H1 (cell line): Measurements from ENCODE around the gene GLIPR1. TPM values are rescaled to one million over a fixed set of nuclear protein-coding genes. Genes with fewer than 3 reads are reported as not detected.

Experiments
- CTCF ChIA-PET: fragments of 300-600 bp; sonication (Branson Sonifier 250); formaldehyde crosslinking; loops from one replicate; lab custom pipeline; 2021; ENCODE audit not compliant: partially characterized antibody; lab: Charles Lee
- POLR2A ChIA-PET: fragments of 300-600 bp; sonication (Branson Sonifier 250); formaldehyde crosslinking; loops from one replicate; lab custom pipeline; 2021; ENCODE audit warnings: inconsistent platforms; ENCODE audit not compliant: partially characterized antibody; lab: Charles Lee
- DNase-seq, 2 experiments: peaks; one replicate each; pipeline versions ENCODE4 v3.0.0 to v3.0.0-alpha.2; 2010 to 2022; ENCODE audit warnings: low spot score in 2 of 2, low read depth in 1 of 2, mixed read lengths in 1 of 2
- FAIRE-seq: peaks from 2 replicates; lab custom pipeline; 2011; peaks lifted over from hg19 to GRCh38; lab: Jason Lieb, UNC
- H2AFZ ChIP-seq: 2 replicates; pipeline ENCODE4 v1.8.1; 2012; ENCODE audit warnings: low read length, inconsistent platforms
- H2AK5ac ChIP-seq: 2 replicates; pipeline ENCODE4 v1.6.1; 2013; ENCODE audit warnings: low read depth, low read length
- H2BK120ac ChIP-seq: replicated peaks from 2 replicates; pipeline ENCODE3; 2013; ENCODE audit warnings: low read depth, low read length, inconsistent platforms
- H2BK12ac ChIP-seq: 2 replicates; pipeline ENCODE4 v1.6.1; 2013; ENCODE audit warnings: low read depth, low read length
- H2BK15ac ChIP-seq: 2 replicates; pipeline ENCODE4 v1.6.1; 2013; ENCODE audit warnings: low read length
- H2BK20ac ChIP-seq: 2 replicates; pipeline ENCODE4 v1.6.1; 2013; ENCODE audit warnings: low read length
- H2BK5ac ChIP-seq: 2 replicates; pipeline ENCODE4 v1.6.1; 2013; ENCODE audit warnings: low read depth, low read length
- H3K14ac ChIP-seq: 2 replicates; pipeline ENCODE4 v1.6.1; 2013; ENCODE audit warnings: inconsistent platforms; ENCODE audit not compliant: insufficient read length
- H3K18ac ChIP-seq: 2 replicates; pipeline ENCODE4 v1.6.1; 2013; ENCODE audit warnings: low read length; ENCODE audit errors: extremely low read depth
- H3K23ac ChIP-seq: 2 replicates; pipeline ENCODE4 v1.6.1; 2013; ENCODE audit warnings: inconsistent platforms; ENCODE audit not compliant: insufficient read length
- H3K23me2 ChIP-seq: 2 replicates; pipeline ENCODE4 v1.6.1; 2013; ENCODE audit warnings: low read depth, low read length
- H3K27ac ChIP-seq: 2 replicates; pipeline ENCODE4 v1.6.1; 2011; ENCODE audit warnings: low read depth, low read length, inconsistent platforms
- H3K27me3 ChIP-seq, 4 experiments: replicated peaks in 1 of 4; 1 replicate in 1 of 4; 2 replicates in 3 of 4; pipeline versions ENCODE4 v1.6.1 to v1.8.1; 2011 to 2013; ENCODE audit warnings: low read length in 3 of 4, mild to moderate bottlenecking in 3 of 4, inconsistent platforms in 2 of 4, mixed read lengths in 2 of 4, moderate library complexity in 1 of 4; ENCODE audit not compliant: control insufficient read depth in 3 of 4, insufficient read depth in 3 of 4; ENCODE audit errors: extremely low read depth in 1 of 4
- H3K36me3 ChIP-seq, 4 experiments: 2 replicates each; pipeline versions ENCODE4 v1.6.1 to v1.8.1; 2011 to 2013; ENCODE audit warnings: mild to moderate bottlenecking in 4 of 4, low read length in 3 of 4, moderate library complexity in 2 of 4, control low read depth in 1 of 4, inconsistent platforms in 1 of 4; ENCODE audit not compliant: insufficient read depth in 4 of 4, control insufficient read depth in 2 of 4
- H3K4ac ChIP-seq: replicated peaks from 2 replicates; pipeline ENCODE3; 2013; ENCODE audit warnings: low read length, low read depth, mixed read lengths, inconsistent platforms; ENCODE audit not compliant: insufficient read length
- H3K4me1 ChIP-seq, 4 experiments: replicated peaks in 1 of 4; 1 replicate in 1 of 4; 2 replicates in 3 of 4; pipeline versions ENCODE4 v1.6.1 to v1.8.1; 2011 to 2013; ENCODE audit warnings: low read length in 3 of 4, inconsistent platforms in 2 of 4, mixed read lengths in 1 of 4; ENCODE audit not compliant: insufficient read depth in 4 of 4, control insufficient read depth in 3 of 4
- H3K4me2 ChIP-seq, 2 experiments: 2 replicates each; pipeline versions ENCODE4 v1.6.1 to v1.8.1; 2011 to 2013; ENCODE audit warnings: low read depth in 2 of 2, low read length in 2 of 2, control low read depth in 1 of 2, inconsistent platforms in 1 of 2, mild to moderate bottlenecking in 1 of 2; ENCODE audit not compliant: insufficient read depth in 1 of 2
- H3K4me3 ChIP-seq, 4 experiments: fragments of 200-600, 300-600 bp in 1 of 4; sonication (generic), shearing (Covaris generic), sonication (Bioruptor Twin) in 1 of 4; 2 replicates each; pipeline versions ENCODE4 v1.5.1 to v1.8.1; 2011 to 2016; ENCODE audit warnings: low read length in 4 of 4, low read depth in 3 of 4, control low read depth in 2 of 4, inconsistent platforms in 2 of 4, mild to moderate bottlenecking in 2 of 4, mixed read lengths in 1 of 4, moderate library complexity in 1 of 4; ENCODE audit not compliant: insufficient read depth in 2 of 4; ENCODE audit errors: extremely low read depth in 1 of 4
- H3K56ac ChIP-seq: replicated peaks from 2 replicates; pipeline ENCODE3; 2013; ENCODE audit warnings: low read depth, mild to moderate bottlenecking, mixed read lengths, low read length, inconsistent platforms; ENCODE audit not compliant: insufficient read length
- H3K79me1 ChIP-seq: 2 replicates; pipeline ENCODE4 v1.6.1; 2013; ENCODE audit warnings: low read depth, low read length, control low read depth
- H3K79me2 ChIP-seq, 2 experiments: 2 replicates each; pipeline versions ENCODE4 v1.6.1 to v1.8.1; 2012 to 2013; ENCODE audit warnings: low read length in 2 of 2, mild to moderate bottlenecking in 2 of 2, inconsistent platforms in 1 of 2; ENCODE audit not compliant: insufficient read depth in 2 of 2, control insufficient read depth in 1 of 2
- H3K9ac ChIP-seq, 4 experiments: replicated peaks in 1 of 4; 1 replicate in 1 of 4; 2 replicates in 3 of 4; pipeline versions ENCODE4 v1.6.1 to v1.8.1; 2011 to 2013; ENCODE audit warnings: low read depth in 3 of 4, low read length in 3 of 4, control low read depth in 2 of 4, mild to moderate bottlenecking in 2 of 4, moderate library complexity in 2 of 4, inconsistent platforms in 1 of 4; ENCODE audit errors: extremely low read depth in 1 of 4
- H3K9me3 ChIP-seq, 2 experiments: 2 replicates each; pipeline versions ENCODE4 v1.6.1 to v1.8.1; 2012 to 2013; ENCODE audit warnings: mild to moderate bottlenecking in 2 of 2, moderate library complexity in 2 of 2, control low read depth in 1 of 2, inconsistent platforms in 1 of 2, low read depth in 1 of 2, low read length in 1 of 2, mixed read lengths in 1 of 2; ENCODE audit not compliant: insufficient read depth in 2 of 2
- H4K20me1 ChIP-seq, 2 experiments: replicated peaks in 1 of 2; 2 replicates each; pipeline versions ENCODE3 to v1.8.1; 2011 to 2013; ENCODE audit warnings: inconsistent platforms in 2 of 2, low read length in 2 of 2, mild to moderate bottlenecking in 1 of 2; ENCODE audit not compliant: insufficient read depth in 2 of 2, control insufficient read depth in 1 of 2
- H4K5ac ChIP-seq: 2 replicates; pipeline ENCODE4 v1.6.1; 2013; ENCODE audit warnings: low read length, low read depth, mixed read lengths, inconsistent platforms; ENCODE audit not compliant: insufficient read length
- H4K8ac ChIP-seq: 2 replicates; pipeline ENCODE4 v1.8.0; 2013; ENCODE audit warnings: mild to moderate bottlenecking, moderate library complexity, low read length, inconsistent platforms; ENCODE audit not compliant: insufficient read depth; ENCODE audit errors: extremely low read depth
- H4K91ac ChIP-seq: replicated peaks from 2 replicates; pipeline ENCODE3; 2013; ENCODE audit warnings: low read length, mixed read lengths, inconsistent platforms; ENCODE audit not compliant: insufficient read length
- BCL11A ChIP-seq, 2 experiments: IDR thresholded peaks; one replicate each; pipeline ENCODE4 v1.6.1; 2011; ENCODE audit warnings: low read depth in 2 of 2, low read length in 2 of 2, mild to moderate bottlenecking in 2 of 2
- KDM5A ChIP-seq: fragments of 200-600 bp; IDR thresholded peaks from 2 replicates; pipeline ENCODE4 v1.7.1; 2012; ENCODE audit warnings: mild to moderate bottlenecking, low read length, inconsistent platforms, mixed read lengths
- MAFK ChIP-seq: IDR thresholded peaks from 2 replicates; pipeline ENCODE4 v1.6.1; 2012; ENCODE audit warnings: low read depth, mild to moderate bottlenecking, improper control_type of control experiment, low read length
- RBBP5 ChIP-seq: IDR thresholded peaks from 2 replicates; pipeline ENCODE4 v1.7.1; 2012; ENCODE audit warnings: low read depth, mild to moderate bottlenecking, inconsistent platforms, low read length, moderate library complexity, borderline replicate concordance
- RFX5 ChIP-seq: IDR thresholded peaks from 2 replicates; pipeline ENCODE4 v1.6.1; 2011; ENCODE audit warnings: low read depth, low read length, improper control_type of control experiment, borderline replicate concordance
- SAP30 ChIP-seq: fragments of 300-600 bp; sonication (generic); IDR thresholded peaks from 2 replicates; pipeline ENCODE4 v1.7.1; 2012; ENCODE audit warnings: low read length, moderate library complexity, mild to moderate bottlenecking, inconsistent platforms; ENCODE audit not compliant: insufficient read depth, insufficient replicate concordance
- SIN3A ChIP-seq, 2 experiments: IDR thresholded peaks in 1 of 2; conservative IDR thresholded peaks in 1 of 2; 2 replicates each; pipeline ENCODE4 v1.6.1; 2011 to 2012; ENCODE audit warnings: low read length in 2 of 2, improper control_type of control experiment in 1 of 2, low read depth in 1 of 2, mild to moderate bottlenecking in 1 of 2
- SP2 ChIP-seq: IDR thresholded peaks from 2 replicates; pipeline ENCODE4 v1.6.1; 2012; ENCODE audit warnings: mild to moderate bottlenecking, low read length, inconsistent platforms
- SRF ChIP-seq: IDR thresholded peaks from 2 replicates; pipeline ENCODE4 v1.6.1; 2011; ENCODE audit warnings: mild to moderate bottlenecking, low read depth, low read length, moderate library complexity
- ZNF274 ChIP-seq: IDR thresholded peaks from 2 replicates; pipeline ENCODE4 v1.7.0; 2012; ENCODE audit warnings: low read length, borderline replicate concordance; ENCODE audit errors: extremely low read depth
- WGBS, 2 experiments: shearing (Covaris generic) in 1 of 2; methylation state at CpG; one replicate each; pipeline versions ENCODE4 v1.1.6 to v1.1.7; 2013 to 2015; ENCODE audit warnings: low lambda C conversion rate in 2 of 2, mixed read lengths in 2 of 2, inconsistent platforms in 1 of 2, low coverage in 1 of 2, missing lambda C conversion rate in 1 of 2; ENCODE audit not compliant: insufficient replicate concordance in 2 of 2, insufficient coverage in 1 of 2, insufficient read length in 1 of 2; ENCODE audit errors: extremely low coverage in 1 of 2, missing lambda C conversion rate in 1 of 2; 5-methylcytosine and 5-hydroxymethylcytosine counted together
- polyA plus RNA-seq, 7 experiments: library from polyadenylated mRNA; depleted of rRNA in 3 of 7; stranded (reverse) in 5 of 7; unstranded in 2 of 7; fragments of >200 nt in 5 of 7; fragments of 200-250 nt in 2 of 7; gene quantifications; 1 replicate in 5 of 7; 2 replicates in 1 of 7; 4 replicates in 1 of 7; pipeline versions ENCODE4 v1.2.1 to v1.2.3, GENCODE V29; 2011 to 2013; ENCODE audit warnings: missing spikeins in 2 of 7, mixed read lengths in 2 of 7
- total RNA-seq: library from RNA; stranded (reverse); fragmentation: NEBNext Ultra II Directional; extraction: Animal tissue kit (Norgen Biotek cat#: 25700); gene quantifications from 2 replicates; pipeline ENCODE4 v1.2.1, GENCODE V29; 2021
- TF ChIP-seq, protein P1 (sequence below): IDR thresholded peaks from 2 replicates; pipeline ENCODE4 v1.6.1; 2012; ENCODE audit warnings: low read length, inconsistent platforms

GLIPR1 gene
- total and polyA plus RNA-seq, 2 of the 8 experiments (the other 6 are each of a cell fraction or from before 2014, with no cell fraction given), result 0.23 to 1.5 TPM

DNA sequence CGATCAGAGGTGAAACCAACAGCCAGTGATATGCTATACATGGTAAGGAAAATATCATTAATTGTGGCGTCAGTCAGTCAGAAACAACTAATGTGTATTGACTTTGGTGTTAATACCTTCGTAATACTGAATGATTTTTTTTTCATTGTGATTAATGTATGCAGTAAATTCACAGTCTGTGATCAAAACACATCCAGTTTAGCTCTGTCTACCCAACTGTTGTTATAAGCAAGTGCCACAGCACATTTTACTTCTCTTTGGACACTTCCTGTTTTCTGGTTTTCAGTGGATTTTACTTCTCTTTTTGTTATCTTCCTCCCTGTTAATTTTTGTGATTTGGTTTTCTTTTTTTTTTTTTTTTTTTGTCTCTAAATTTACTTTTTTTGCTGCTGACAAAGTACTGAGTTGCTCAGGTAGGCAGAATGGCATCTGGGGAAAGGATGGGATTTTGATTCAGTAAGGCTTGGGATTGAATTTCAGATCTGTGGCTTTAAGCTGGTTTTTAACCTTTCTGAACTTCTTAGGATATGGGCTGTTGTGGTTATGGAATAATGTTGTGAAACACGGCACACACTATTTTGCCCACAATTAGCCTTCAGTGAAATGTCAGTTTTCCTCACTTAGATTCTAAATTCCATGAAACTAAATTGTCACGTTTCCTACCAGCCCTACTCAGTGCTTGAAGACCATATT, 604 bp downstream of the GLIPR1 start:
- H4K8ac ChIP-seq, result no peak overlapping the region
- H3K36me3 ChIP-seq, result no peaks in the 10 kb centered on the region
- no peak overlapping the region for H4K5ac ChIP-seq
- H2AK5ac ChIP-seq, result no peak overlapping the region
- H3K4me1 ChIP-seq, result peaks cover 0 to 8% (median 5%) of the 10 kb centered on the region in 4 experiments; a peak in 5 of 7 replicates
- H3K4me2 ChIP-seq, result no peak overlapping the region
- H3K56ac ChIP-seq, result no peak overlapping the region
- H3K23ac ChIP-seq, result no peak overlapping the region
- no peaks in the 10 kb centered on the region for H3K79me1 ChIP-seq
- WGBS, 2 experiments, result 86% methylated on average over 5 of the region's 5 CpGs; no CpG with 5 or more reads in 1 of the 2 experiments
- H3K23me2 ChIP-seq, result no peaks in the 10 kb centered on the region
- POLR2A ChIA-PET, result no interaction called here
- H3K9me3 ChIP-seq, result no peaks in the 10 kb centered on the region
- H2BK12ac ChIP-seq, result no peak overlapping the region
- H4K20me1 ChIP-seq, result no peaks in the 10 kb centered on the region
- H4K91ac ChIP-seq, result no peak overlapping the region
- H2BK5ac ChIP-seq, result no peak overlapping the region
- no peak overlapping the region for H3K4ac ChIP-seq
- no peak overlapping the region for H3K14ac ChIP-seq
- H3K4me3 ChIP-seq, result no peak overlapping the region
- DNase-seq, result no peak
- no peak overlapping the region for H3K27ac ChIP-seq
- CTCF ChIA-PET, result interaction anchor here (1.1 to 1.8 kb wide), 2 partner anchors 24 to 90 kb away, joined by 4 to 5 read pairs; no protein-coding TSS in a partner anchor
- no peak overlapping the region for H2BK15ac ChIP-seq
- H2AFZ ChIP-seq, result peak overlapping the region; percentile 42; the same call in 1 of the 2 replicates
- no peak overlapping the region for H2BK120ac ChIP-seq
- no peaks in the 10 kb centered on the region for H3K79me2 ChIP-seq
- H3K18ac ChIP-seq, result no peak overlapping the region
- H3K9ac ChIP-seq, result no peak overlapping the region
- no peak overlapping the region for H2BK20ac ChIP-seq
- no peak for FAIRE-seq
- no peaks in the 10 kb centered on the region for H3K27me3 ChIP-seq
- TF ChIP-seq, protein P1, sequence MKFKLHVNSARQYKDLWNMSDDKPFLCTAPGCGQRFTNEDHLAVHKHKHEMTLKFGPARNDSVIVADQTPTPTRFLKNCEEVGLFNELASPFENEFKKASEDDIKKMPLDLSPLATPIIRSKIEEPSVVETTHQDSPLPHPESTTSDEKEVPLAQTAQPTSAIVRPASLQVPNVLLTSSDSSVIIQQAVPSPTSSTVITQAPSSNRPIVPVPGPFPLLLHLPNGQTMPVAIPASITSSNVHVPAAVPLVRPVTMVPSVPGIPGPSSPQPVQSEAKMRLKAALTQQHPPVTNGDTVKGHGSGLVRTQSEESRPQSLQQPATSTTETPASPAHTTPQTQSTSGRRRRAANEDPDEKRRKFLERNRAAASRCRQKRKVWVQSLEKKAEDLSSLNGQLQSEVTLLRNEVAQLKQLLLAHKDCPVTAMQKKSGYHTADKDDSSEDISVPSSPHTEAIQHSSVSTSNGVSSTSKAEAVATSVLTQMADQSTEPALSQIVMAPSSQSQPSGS, result no peak
- no peak for TF ChIP-seq RFX5
- TF ChIP-seq MAFK, result no peak
- TF ChIP-seq RBBP5, result no peak
- TF ChIP-seq SIN3A (conservative IDR thresholded peaks at IDR 0.05 in 1 of 2, IDR thresholded peaks at IDR 0.05 in 1 of 2; ENCODE audit: low read depth in 1 of 2, low read length in 2 of 2), result no peak
- TF ChIP-seq SAP30, result no peak
- no peak for TF ChIP-seq BCL11A (IDR thresholded peaks at IDR 0.05; ENCODE audit: low read depth in 2 of 2, low read length in 2 of 2)
- no peak for TF ChIP-seq SP2
- no peak for TF ChIP-seq KDM5A
- TF ChIP-seq SRF, result no peak
- no peak for TF ChIP-seq ZNF274
